Stimulated activated CD4-positive, alpha-beta T cell treated with anti-CD3 and anti-CD28 coated beads, Interleukin-4, amount 100 ng/mL, for 24 hours (primary cell): ENCODE data around the gene MAN1B1.

Source experiments
- DNase-seq: peaks from one replicate; pipeline ENCODE4 v3.0.0-alpha.2; 2020

The MAN1B1 gene

DNA sequence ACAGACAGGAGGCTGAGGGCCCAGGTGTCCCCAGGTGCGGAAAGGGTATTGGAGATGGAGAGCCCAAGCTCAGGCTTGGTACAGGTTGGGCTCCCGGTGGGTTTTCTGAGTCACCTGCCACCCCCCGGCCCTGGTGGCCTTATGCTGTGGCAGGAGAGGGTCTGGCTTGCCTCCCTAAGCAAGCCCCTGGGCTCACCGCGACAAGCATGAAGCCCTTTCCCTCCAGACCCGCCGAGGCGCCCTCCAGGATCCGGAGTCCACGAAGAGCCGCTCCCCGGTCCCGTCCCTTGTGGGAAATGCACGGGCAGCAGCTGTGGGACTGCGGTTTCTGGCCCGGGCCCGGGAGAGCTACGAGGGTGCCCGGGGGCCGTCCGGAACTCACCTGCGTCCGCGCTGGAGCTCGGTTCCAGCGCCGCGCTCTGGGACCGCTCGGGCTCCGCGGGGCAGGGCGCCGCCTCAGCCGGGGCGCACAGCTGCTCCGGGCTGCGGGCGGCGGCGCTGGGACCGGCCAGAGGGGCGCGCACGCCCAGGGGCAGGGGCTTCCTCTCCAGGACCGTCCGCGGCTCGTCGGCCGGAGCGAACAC lies 17.2 kb upstream of the MAN1B1 start:
- DNase-seq = no peak

DNA sequence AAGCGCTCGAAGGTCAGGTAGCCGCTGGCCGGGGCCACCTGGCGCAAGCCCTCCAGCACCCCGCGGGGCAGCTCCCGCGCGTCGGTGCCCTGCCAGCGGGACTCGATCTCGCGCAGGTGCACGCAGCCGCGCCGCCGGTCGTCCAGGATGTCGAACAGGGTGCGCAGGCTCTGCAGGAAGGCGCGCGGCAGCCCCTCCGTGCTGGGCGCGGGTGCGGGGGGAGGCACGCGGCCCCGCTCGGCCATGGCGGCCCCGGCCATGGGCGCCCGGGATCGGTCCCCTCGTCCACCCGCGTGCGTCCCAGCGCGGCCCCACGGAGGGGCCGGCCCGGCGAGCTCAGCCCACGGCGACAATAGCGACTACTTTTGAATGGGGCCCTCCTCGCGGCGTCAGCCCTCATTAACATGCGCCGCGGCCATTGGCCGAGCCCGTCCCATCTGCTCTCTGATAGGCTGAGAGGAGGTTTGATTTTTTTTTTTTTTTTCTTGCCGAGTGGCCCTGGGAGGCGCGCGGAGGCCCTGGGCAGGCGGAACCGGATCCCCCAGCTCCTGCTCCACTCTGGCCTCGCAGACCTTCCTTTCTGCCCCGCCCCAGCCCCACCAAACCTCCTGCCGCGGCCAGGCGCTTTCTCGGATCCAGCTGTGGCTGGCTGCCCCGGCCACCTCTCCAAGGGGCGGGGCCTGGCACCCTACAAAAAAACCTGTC lies 16.4 kb upstream of the MAN1B1 start, which contains the start of gene SAPCD2:
Gene SAPCD2, minus strand, starts transcription at position 357 of the 705 bp plus-strand sequence. Its CDS starts 97 bp downstream, at position 260.
- peak; percentile 85 for DNase-seq

DNA sequence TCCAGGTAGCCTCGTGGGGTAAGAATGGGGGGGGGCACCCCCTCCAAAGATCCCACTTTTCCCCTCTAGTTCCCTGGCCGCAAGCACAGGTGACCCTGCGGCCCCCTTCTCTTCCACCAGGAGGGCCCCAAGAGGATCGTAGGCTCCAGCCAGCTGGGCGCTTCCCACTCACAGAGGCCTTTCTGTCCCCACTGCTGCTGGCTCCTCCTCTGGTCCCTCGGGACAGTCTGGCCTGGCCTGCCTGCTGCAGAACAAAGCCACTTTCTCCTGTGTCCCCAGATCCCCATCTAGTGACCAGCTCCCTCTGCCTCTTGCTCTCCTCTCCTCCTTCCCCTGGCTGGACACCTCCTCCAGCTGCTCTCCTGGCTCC lies 15.9 kb upstream of the MAN1B1 start:
- DNase-seq = no peak

DNA sequence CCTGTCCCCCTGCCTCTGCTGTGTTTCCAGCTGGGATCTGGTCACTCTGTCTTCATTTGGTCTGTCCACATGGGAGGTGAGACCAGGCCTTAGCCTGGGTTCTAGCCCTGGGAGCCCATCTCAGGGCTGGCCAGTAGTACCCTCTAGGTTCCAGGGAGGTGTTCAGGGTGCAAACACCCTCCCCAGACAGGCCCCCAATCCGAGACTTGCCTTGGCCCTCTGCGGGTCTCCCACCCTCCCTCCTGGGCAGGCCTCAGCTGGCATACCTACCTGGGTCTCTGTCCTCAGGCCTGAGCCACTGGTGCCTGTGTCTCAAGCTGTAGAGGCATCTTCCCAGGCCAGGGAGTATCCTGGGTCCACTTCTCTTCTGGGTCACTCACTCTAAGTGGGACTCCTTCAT lies 15.5 kb upstream of the MAN1B1 start:
- no peak for DNase-seq

DNA sequence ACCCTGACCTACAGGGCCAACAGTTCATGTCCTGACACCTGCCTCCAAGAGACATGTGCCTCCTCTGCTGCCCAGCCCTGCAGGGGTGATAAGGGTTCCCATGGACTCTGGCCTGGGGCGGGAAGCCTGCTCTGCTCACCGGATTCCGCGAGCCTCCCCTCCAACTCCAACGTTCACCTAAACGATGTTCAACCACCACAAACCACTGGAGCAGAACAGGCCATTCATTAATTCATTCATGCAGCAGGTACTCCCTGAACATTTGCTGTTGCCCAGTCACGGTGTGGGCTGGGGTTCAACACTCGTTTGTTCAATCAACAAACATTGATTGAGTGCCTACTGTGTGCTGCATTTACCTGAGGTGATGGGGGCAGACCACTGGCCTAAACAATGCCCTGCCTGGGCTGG lies 12.8 kb upstream of the MAN1B1 start:
- no peak for DNase-seq

DNA sequence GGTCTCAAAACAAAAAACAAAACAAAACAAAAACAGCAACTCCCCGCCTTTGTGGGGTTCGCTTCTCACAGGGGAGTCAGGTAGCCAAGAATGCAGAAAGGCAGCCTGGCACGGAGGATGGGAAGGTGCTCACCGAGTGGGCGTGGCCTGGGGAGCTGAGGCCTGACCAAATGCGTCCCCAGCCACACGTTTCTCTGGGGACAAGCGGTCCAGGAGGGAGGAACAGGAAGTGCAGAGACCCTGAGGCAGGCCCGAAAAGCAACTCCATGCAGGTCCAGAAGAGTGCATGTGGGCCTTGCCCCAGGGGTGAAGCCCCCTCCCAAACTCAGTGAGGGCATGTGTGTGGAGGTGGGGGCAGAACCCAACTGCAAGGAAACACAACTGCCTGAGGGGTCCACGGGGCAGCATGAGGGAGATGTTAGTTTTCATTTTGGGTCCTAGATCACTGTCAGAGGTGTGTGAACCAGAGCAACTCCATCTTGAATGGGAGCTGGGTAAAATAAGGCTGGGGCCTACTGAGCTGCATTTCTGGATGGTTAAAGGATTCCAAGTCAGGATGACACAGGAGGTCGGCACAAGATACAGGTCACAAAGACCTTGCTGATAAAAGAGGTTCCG lies 12.0 kb upstream of the MAN1B1 start:
- no peak for DNase-seq

DNA sequence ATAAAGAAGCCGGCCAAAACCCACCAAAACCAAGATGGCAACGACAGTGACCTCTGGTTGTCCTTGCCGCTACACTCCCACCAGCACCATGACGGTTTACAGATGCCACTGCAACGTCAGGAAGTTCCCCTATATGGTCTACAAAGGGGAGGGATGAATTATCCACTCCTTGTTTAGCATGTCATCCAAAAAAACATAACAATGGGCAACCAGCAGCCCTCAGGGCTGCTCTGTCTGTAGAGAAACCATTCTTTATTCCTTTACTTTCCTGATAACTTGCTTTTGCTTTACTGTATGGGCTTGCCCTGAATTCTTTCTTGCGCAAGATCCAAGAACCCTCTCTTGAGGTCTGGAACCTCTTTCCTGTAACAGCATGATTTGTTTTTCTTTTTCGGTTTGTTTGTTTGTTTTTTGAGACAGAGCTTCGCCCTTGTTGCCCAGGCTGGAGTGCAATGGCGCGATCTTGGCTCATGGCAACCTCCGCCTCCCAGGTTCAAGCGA lies 11.5 kb upstream of the MAN1B1 start:
- DNase-seq = no peak

DNA sequence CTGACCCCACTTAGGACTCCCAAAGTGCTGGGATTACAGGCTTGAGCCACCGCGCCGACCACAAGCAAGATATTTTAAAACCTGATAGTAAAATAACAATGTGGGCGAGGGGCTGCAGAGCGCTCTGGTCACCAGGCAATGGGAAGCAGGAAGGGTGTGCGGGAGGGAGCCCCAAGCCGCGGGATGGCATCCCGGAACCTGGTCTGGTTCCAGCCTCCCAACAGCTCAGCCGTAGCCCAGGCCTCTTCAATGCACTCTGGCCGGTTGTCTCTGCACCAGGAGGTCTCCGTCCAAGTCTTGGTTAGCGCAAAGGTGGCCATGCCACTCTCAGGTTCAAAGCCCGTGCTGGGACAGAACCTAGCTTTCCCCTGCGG lies 10.2 kb upstream of the MAN1B1 start:
- DNase-seq = no peak

DNA sequence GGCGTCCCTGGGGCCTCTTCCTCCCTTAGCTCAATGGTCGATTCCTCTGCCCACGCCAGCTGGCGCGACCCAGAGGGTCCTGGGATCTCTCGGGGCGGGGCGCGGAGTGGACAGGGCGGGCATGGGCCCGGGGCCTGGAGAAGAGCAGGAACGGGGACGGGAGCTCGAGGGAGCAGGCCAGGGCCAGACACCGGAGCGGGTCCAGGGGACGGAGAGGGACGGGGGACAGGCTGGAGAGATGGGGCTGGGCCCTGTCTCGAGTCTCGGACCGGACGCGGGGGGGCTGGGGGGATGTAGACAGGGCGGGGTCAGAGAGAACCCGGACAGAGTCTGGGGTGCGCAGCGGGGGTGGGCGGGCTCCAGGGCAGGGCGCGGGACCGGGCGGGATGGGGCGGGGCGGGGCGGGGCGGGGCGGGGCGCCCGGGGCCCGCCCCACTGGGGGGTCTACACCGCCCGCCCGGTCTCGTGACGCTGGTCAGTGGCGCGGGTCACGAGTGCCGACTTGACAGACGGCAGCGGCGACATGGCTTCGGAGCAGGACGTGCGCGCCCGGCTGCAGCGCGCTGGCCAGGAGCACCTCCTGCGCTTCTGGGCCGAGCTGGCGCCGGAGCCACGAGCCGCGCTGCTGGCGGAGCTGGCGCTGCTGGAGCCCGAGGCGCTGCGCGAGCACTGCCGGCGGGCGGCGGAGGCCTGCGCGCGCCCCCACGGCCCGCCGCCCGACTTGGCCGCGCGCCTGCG lies 9.6 kb upstream of the MAN1B1 start, which contains the start of gene UAP1L1:
Gene UAP1L1, plus strand, starts transcription at position 508 of the 738 bp plus-strand sequence. Its CDS starts 16 bp downstream, at position 524.
- DNase-seq = peak; percentile 36

DNA sequence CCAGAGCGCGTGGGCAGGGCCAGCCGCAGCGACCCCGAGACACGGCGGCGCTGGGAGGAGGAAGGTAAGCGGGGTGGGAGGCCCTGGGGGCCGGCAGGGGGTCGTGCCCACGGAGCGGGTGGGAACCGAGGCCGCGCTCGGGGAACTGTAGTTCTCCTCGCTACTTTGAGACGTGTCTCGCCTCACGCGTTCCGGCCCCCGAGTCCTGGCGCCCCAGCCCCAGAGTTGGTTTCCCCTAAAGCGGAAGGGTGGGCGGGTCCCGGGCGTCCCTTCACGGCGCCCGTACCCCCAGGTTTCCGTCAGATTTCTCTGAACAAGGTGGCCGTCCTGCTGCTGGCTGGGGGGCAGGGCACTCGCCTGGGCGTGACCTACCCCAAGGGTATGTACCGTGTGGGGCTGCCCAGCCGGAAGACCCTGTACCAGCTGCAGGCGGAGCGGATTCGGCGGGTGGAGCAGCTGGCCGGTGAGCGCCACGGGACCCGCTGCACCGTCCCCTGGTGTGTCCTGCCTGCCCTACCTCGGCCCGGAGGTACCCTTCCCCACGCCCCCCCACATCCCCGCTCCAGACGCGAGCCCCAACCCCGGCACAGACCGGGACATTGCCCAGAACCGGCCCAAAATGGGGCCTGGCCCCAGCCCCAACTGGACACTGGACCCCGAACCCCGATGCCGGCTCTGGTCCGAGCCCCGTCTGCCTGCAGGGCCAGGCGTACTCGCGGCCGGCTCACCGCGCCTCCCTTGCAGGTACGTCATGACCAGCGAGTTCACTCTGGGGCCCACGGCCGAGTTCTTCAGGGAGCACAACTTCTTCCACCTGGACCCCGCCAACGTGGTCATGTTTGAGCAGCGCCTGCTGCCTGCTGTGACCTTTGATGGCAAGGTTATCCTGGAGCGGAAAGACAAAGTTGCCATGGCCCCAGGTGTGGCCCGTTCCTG lies 8.8 kb upstream of the MAN1B1 start:
- no peak for DNase-seq

DNA sequence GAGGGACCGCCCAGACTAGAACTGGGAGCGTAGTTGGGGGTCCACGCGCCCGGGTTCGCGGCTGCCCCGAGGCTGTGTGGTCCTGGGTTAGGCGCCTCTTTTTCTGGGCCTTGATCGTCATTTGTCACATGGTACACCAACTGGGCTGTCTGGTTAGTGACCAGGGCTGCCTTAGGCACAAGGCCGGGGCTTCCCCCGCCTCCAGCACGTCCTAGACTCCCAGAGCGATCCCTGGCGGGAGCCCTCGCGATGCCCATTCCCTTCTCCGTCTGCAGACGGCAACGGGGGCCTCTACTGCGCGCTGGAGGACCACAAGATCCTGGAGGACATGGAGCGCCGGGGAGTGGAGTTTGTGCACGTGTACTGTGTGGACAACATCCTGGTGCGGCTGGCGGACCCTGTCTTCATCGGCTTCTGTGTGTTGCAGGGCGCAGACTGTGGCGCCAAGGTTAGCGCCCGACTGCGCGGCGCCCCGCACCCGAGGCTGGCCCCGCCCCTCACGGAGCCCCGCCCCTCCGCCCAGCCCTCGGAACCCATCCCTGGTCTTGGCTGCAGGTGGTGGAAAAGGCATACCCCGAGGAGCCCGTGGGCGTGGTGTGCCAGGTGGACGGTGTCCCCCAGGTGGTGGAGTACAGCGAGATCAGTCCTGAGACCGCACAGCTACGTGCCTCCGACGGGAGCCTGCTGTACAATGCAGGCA lies 7.9 kb upstream of the MAN1B1 start:
- DNase-seq = no peak

DNA sequence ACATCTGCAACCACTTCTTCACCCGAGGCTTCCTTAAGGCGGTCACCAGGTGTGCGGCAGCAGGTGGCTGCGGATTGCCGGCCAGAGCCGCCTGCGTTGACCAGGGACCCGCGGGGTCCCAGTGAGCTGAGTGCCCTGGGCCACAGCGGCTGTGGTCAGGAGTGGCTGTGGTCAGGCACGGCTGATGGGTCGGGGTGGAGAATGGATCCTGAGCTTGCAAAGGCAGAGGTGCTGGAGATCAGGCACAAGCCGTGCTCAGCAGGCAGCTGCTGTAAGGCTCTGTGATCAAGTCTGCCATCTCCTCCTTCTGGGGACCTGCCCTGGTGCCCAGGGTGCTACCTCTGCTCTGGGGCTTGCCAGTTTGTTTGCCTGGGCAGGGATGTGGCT lies 7.4 kb upstream of the MAN1B1 start:
- DNase-seq = no peak

DNA sequence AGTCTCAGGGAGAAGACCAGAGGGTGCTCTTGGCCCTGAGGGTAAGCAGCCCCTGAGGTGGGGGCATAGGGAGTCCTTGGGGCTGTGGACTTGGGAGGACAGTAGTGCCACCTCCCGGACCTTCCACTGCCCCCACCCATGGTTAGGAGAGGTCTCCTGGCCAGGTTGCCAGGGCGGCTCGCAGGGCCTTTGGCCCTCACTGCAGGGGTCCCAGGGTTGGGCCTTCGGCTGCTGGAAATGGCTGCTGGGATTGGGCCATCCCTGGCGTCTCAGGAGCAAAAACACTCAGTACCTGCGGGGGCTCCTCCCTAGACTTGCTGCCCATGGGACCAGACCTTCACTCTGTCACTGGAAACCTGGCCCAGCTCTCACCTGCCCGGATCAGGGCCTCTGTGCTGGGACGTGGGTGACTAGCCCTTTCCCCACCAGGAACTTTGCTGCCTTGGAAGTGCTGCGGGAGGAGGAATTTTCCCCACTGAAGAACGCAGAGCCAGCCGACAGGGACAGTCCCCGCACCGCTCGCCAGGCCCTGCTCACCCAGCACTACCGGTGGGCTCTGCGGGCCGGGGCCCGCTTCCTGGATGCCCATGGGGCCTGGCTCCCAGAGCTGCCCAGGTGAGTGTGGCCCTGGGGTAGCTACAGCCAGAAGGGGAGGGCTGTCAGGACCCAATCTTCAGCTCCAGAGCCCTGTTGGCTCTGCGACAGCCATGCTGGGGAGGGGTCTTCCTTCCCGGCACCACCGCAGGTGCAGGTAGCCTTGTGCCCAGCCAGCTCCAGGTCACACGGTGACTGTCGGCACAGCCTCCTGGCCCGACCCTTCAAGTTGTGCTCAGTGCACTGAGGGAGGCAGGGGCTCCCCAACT lies 6.3 kb upstream of the MAN1B1 start:
- DNase-seq = no peak

DNA sequence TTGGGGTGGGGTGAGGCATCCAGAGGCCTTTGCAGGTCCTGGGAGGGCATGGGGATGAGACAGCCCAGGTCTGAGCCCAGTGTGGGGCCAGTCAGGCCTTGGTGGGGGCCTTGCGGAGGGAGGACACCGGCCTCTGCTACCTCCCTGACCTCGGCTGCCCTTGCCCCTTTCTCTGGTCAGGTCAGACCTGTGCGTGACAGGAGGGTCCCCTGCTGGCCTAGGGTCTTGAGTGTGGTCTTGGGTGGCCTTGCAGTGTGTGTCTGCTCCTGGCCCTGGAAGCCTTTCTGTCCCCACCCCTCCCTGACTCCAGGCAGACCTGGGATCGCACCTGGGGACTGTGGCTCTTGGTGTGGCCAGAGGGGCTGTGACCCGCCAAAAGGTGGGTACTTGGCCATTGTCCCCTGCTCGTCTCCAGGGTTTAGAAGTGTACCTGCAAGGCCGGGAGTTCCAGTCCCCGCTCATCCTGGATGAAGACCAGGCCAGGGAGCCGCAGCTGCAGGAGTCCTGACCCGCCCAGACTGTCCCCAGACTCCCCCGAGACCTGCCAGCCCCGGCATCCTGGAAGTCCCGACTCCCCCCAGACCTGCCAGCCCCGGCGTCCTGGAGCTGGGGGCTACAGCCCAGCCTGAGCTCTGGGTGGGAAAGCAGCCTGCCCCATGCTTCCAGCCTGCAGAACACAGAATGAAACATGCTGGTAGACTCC lies 4.4 kb upstream of the MAN1B1 start:
- no peak for DNase-seq

DNA sequence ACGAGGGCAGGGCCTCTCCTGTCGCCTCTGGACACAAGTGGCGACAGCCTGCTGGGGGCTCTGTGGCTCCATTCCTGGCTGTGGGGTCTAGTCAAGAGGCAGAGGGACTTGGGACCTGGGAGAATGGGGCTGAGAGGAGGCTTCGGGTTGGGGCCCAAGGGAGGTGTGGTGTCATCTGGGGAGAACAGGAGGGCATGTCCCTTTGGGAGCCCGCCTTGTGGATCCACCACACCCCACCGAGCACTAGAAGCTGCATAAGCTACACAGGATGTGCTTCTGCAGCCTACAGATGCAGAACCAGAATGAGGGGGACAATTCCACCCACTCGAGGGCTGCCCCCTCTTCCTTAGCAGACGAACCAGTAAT lies 3.9 kb upstream of the MAN1B1 start:
- no peak for DNase-seq

DNA sequence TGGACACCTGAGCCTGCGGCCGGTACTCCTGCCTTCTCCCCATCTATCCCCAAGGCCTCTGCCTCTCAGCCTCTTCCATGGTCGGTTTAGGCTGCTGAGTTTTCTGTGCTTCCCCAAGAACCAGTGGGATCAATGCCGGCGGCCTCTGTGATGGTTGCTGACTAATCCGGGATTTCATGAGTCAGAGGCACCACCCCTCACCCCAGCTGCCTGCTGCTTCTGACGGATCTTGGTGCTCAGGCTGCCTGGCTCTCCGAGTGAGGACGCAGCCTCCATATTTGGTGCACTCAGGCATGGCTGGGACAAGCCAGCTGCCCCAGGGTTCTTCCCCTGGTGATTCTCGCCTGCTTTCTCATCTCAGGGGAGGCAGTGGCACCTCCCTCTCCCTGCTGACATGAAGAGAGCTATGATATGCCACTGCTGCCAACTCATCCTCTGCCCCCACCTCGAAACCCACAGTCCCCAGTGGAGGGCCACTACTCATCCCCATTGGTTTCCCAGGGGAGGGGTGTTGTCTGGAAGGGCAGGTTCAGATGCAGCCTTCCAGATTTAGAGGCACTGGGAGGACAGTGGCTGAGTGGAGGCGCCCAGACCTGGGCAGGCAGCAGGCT lies 3.3 kb upstream of the MAN1B1 start:
- DNase-seq = peak; percentile 21

DNA sequence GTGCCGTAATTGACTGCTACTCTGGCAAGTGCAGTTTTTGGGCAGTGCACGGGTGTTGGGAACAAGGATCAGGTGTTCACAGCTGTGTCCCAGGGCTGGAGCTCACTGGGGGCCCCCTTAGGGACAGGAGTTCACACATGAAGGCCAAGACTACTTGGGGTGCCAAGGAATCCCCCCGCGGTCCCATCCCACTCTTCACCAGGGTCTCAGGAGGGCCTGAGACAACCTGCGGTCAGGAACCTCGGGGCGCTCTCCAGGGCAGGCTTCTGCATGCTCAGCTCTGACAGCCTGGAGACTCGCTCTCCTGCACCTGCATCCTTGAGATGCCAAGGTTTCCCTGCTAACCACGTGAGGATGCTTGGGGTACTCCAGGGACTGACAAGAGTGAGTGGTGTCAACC lies 2.3 kb upstream of the MAN1B1 start:
- DNase-seq = no peak

DNA sequence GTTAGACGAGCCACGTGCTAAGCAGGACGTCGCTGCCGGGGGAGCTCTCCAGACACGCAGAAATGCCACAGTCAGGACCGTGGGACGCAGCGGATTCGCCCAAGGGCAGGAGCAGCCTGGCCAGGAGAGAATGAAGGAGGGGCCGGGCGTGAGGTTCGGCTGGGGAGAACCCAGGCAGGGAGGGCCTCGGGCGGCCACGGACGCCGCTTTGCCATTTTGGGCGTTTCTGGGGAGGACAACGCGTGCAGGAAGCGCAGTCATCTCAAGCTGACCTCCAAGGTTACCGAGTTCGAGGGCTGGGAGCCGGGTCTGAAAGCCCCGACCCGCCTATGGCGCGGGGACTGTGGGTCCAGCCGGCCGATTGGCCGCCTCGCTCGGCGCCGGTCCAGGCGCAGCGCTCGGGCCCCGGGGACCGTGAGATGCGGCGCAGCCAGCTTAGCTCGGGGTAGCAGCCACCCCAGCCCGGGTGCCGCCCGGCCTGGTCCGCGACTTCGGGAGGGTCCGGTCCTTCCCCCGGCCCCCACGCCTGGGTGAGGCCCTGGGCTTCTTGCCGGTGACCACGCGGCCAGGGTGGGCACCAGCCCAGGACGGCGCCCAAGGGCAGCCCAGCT lies 760 bp upstream of the MAN1B1 start:
- DNase-seq = peak; percentile 30

DNA sequence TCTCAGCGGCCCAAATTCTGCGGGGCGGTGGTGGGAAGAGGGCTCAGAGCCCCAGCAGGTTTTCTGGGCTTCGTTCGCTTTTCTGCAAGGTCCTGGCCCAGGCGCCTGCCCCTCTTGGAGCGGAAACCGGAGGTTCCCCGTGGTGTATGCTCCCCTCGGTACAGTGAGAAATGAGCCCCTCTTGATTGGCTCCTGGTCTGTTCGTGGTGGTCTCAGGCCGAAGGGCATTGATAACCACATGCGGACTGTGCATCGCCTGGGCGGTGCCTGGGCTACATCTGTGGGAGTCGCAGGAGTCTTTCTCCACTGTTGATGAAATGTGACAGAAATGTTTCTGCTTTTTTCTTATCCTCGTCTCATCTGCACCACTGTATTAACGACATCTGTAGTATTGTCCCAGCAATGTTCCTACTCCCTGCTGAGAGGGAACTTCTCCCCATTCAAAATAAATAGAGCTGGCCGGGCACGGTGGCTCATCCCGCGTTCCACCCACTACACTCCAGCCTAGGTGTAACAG lies 682 bp downstream of the MAN1B1 start:
- no peak for DNase-seq
